GM12878 (cell line): ENCODE data around the gene YDJC. TPM values are rescaled to one million over a fixed set of nuclear protein-coding genes. Genes with fewer than 3 reads are reported as not detected.

Experiments
- ASH2L ChIP-seq: fragments of 300-600, 200-600 bp; sonication (generic); IDR thresholded peaks from 2 replicates; pipeline ENCODE4 v1.6.1; 2017; ENCODE audit warnings: low read depth, mild to moderate bottlenecking, borderline replicate concordance
- ESRRA ChIP-seq: IDR thresholded peaks from 2 replicates; pipeline ENCODE4 v1.6.1; 2012; ENCODE audit warnings: mild to moderate bottlenecking, low read length, improper control_type of control experiment
- FOS ChIP-seq: IDR thresholded peaks from 3 replicates; pipeline ENCODE4 v1.6.1; 2011; ENCODE audit warnings: borderline replicate concordance; ENCODE audit not compliant: insufficient read length; ENCODE audit errors: extremely low read depth
- NR2C2 ChIP-seq: IDR thresholded peaks from 2 replicates; pipeline ENCODE4 v1.6.1; 2011; ENCODE audit warnings: borderline replicate concordance, low read depth; ENCODE audit not compliant: control insufficient read depth, insufficient read length
- RBBP5 ChIP-seq: fragments of 200-600 bp; sonication (generic); conservative IDR thresholded peaks from 2 replicates; pipeline ENCODE4 v1.6.1; 2016
- RUNX3 ChIP-seq: IDR thresholded peaks from 2 replicates; pipeline ENCODE4 v1.6.1; 2012; ENCODE audit warnings: low read length, inconsistent platforms
- SMC3 ChIP-seq: IDR thresholded peaks from 2 replicates; pipeline ENCODE4 v1.6.1; 2011; ENCODE audit warnings: low read length, improper control_type of control experiment, borderline replicate concordance
- SREBF1 ChIP-seq: IDR thresholded peaks from 2 replicates; pipeline ENCODE4 v1.6.1; 2012; ENCODE audit warnings: mild to moderate bottlenecking, low read length
- ZNF24 ChIP-seq: fragments of 450-650 bp; IDR thresholded peaks from 2 replicates; pipeline ENCODE4 v1.6.1; 2017; ENCODE audit warnings: antibody characterized with exemption, mild to moderate bottlenecking
- polyA plus RNA-seq, 11 experiments: library from polyadenylated mRNA; depleted of rRNA in 4 of 11; unstranded in 6 of 11; stranded (reverse) in 5 of 11; fragments of >200 nt; fragmentation: Nextera tagmentation in 4 of 11; fragmentation: Illumina TruSeq in 1 of 11; extraction: Ambion mirVana in 4 of 11; extraction: Trizol in 1 of 11; gene quantifications; 1 replicate in 1 of 11; 2 replicates in 10 of 11; pipeline versions ENCODE4 v1.2.1 to v1.2.3, GENCODE V29; 2011 to 2016; ENCODE audit warnings: inconsistent platforms in 2 of 11, missing spikeins in 2 of 11, low read depth in 1 of 11
- total RNA-seq, 4 experiments: library from RNA; depleted of rRNA in 3 of 4; stranded (reverse); fragments of >200 nt in 3 of 4; fragmentation: Illumina TruSeq in 1 of 4; extraction: Trizol in 1 of 4; gene quantifications; 2 replicates each; pipeline versions ENCODE4 v1.2.1 to v1.2.3, GENCODE V29; 2013 to 2021
- TF ChIP-seq, protein P1 (sequence below): IDR thresholded peaks from 2 replicates; pipeline ENCODE4 v1.6.1; 2012; ENCODE audit warnings: low read depth, low read length, improper control_type of control experiment
- TF ChIP-seq, protein P2 (sequence below): fragments of 450-650 bp; IDR thresholded peaks from 2 replicates; pipeline ENCODE4 v1.6.1; 2017; ENCODE audit warnings: mild to moderate bottlenecking
- TF ChIP-seq, protein P3 (sequence below): fragments of 450-650 bp; formaldehyde crosslinking; IDR thresholded peaks from 2 replicates; pipeline ENCODE4 v1.5.0; 2022; ENCODE audit warnings: mild to moderate bottlenecking, missing genetic modification characterization

The YDJC gene
- total and polyA plus RNA-seq, 10 of the 15 experiments (the other 5 are each of a cell fraction or from before 2014, with no cell fraction given) = 1.00 to 77.6 (median 38.4) TPM

DNA sequence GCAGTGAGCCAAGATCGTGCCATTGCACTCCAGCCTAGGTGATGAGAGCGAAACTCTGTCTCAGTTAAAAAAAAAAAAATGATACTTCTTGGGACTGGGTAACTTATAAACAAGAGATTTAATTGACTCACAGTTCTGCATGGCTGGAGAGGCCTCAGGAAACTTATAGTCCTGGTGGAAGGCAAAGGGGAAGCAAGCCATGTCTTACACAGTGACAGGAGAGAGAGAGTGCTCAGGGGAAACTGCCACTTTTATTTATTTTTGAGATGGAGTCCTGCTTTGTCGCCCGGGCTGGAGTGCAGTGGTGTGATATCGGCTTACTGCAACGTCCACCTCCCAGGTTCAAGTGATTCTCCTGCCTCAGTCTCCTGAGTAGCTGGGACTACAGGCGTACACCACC is 20.5 kb upstream of the YDJC start (continued):
- TF ChIP-seq SREBF1 = no peak
- TF ChIP-seq, protein P1, sequence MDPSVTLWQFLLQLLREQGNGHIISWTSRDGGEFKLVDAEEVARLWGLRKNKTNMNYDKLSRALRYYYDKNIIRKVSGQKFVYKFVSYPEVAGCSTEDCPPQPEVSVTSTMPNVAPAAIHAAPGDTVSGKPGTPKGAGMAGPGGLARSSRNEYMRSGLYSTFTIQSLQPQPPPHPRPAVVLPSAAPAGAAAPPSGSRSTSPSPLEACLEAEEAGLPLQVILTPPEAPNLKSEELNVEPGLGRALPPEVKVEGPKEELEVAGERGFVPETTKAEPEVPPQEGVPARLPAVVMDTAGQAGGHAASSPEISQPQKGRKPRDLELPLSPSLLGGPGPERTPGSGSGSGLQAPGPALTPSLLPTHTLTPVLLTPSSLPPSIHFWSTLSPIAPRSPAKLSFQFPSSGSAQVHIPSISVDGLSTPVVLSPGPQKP = no peak
- no peak for TF ChIP-seq NR2C2
- TF ChIP-seq, protein P2, sequence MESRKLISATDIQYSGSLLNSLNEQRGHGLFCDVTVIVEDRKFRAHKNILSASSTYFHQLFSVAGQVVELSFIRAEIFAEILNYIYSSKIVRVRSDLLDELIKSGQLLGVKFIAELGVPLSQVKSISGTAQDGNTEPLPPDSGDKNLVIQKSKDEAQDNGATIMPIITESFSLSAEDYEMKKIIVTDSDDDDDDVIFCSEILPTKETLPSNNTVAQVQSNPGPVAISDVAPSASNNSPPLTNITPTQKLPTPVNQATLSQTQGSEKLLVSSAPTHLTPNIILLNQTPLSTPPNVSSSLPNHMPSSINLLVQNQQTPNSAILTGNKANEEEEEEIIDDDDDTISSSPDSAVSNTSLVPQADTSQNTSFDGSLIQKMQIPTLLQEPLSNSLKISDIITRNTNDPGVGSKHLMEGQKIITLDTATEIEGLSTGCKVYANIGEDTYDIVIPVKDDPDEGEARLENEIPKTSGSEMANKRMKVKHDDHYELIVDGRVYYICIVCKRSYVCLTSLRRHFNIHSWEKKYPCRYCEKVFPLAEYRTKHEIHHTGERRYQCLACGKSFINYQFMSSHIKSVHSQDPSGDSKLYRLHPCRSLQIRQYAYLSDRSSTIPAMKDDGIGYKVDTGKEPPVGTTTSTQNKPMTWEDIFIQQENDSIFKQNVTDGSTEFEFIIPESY = no peak
- no peak for TF ChIP-seq FOS
- TF ChIP-seq RUNX3 = no peak
- TF ChIP-seq, protein P3, sequence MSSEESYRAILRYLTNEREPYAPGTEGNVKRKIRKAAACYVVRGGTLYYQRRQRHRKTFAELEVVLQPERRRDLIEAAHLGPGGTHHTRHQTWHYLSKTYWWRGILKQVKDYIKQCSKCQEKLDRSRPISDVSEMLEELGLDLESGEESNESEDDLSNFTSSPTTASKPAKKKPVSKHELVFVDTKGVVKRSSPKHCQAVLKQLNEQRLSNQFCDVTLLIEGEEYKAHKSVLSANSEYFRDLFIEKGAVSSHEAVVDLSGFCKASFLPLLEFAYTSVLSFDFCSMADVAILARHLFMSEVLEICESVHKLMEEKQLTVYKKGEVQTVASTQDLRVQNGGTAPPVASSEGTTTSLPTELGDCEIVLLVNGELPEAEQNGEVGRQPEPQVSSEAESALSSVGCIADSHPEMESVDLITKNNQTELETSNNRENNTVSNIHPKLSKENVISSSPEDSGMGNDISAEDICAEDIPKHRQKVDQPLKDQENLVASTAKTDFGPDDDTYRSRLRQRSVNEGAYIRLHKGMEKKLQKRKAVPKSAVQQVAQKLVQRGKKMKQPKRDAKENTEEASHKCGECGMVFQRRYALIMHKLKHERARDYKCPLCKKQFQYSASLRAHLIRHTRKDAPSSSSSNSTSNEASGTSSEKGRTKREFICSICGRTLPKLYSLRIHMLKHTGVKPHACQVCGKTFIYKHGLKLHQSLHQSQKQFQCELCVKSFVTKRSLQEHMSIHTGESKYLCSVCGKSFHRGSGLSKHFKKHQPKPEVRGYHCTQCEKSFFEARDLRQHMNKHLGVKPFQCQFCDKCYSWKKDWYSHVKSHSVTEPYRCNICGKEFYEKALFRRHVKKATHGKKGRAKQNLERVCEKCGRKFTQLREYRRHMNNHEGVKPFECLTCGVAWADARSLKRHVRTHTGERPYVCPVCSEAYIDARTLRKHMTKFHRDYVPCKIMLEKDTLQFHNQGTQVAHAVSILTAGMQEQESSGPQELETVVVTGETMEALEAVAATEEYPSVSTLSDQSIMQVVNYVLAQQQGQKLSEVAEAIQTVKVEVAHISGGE (CRISPR knock-in tag) = no peak
- no peak for TF ChIP-seq ASH2L
- no peak for TF ChIP-seq ESRRA
- TF ChIP-seq ZNF24 = no peak
- no peak for TF ChIP-seq SMC3
- TF ChIP-seq RBBP5 = no peak
